Subcutaneous adipose tissue (tissue), 4 donors: Measurements from ENCODE around the gene TBCC. TPM values are rescaled to one million over a fixed set of nuclear protein-coding genes. Genes with fewer than 3 reads are reported as not detected.

Experiments
- CTCF ChIP-seq: fragments of 450-650 bp; IDR thresholded peaks from one replicate; pipeline ENCODE4 v1.5.1; 2016; ENCODE audit warnings: low read depth, mild to moderate bottlenecking, control low read depth, antibody characterized with exemption, moderate library complexity
- total RNA-seq, 4 donors: library from RNA; depleted of rRNA; stranded (reverse); fragments of >200 nt; gene quantifications; one replicate each; pipeline ENCODE4 v1.1.0, GENCODE V29; 2016

TBCC gene
- total RNA-seq, 4 donors from 2014 or later = 9.0 to 24.7 (median 20.4) TPM

GRCh38 chr6:42742116-42742894 lies 3.6 kb downstream of the TBCC start:
- TF ChIP-seq CTCF = no peak

GRCh38 chr6:42740725-42741124 lies 5.2 kb downstream of the TBCC start:
- TF ChIP-seq CTCF = no peak

GRCh38 chr6:42735976-42736375 lies 9.9 kb downstream of the TBCC start:
- TF ChIP-seq CTCF = no peak

- no peak for TF ChIP-seq CTCF
Measured at GRCh38 chr6:42729731-42730130, 16.2 kb downstream of the TBCC start.

- no peak for TF ChIP-seq CTCF
Measured at GRCh38 chr6:42727627-42728026, 18.3 kb downstream of the TBCC start.

GRCh38 chr6:42727087-42727611 lies 18.8 kb downstream of the TBCC start:
- TF ChIP-seq CTCF = no peak

GRCh38 chr6:42726485-42727086 lies 19.3 kb downstream of the TBCC start:
- TF ChIP-seq CTCF = no peak
